ENCODE measurements around the gene CXADR.

DNA sequence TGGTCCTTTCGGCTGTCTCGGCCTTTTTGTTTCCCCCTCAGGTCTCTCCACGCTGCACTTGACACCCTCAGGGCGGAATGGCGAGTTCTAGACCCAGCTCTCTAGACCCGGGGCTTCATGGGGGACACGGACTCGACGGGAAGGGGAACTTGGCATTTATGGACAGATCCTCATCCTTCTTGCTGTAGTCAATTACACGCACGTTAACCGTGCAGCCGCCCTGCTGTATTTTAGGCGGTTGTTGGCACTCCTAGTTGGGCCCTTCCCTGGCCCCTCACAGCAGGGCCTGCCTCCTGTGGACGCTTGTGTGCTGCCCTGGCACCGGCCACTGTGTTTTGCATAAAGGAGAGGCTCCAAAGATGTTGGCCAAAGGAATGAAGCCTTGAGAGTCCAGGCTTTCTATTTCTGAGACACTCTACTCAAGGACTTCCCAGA lies 100.4 kb downstream of the CXADR start:
- peak in 2 of 4 donors; percentile 37 to 77 for TF ChIP-seq EP300 (IDR thresholded peaks at IDR 0.05)
- TF ChIP-seq POLR2A (IDR thresholded peaks at IDR 0.05) = no peak
- TF ChIP-seq, protein P1, sequence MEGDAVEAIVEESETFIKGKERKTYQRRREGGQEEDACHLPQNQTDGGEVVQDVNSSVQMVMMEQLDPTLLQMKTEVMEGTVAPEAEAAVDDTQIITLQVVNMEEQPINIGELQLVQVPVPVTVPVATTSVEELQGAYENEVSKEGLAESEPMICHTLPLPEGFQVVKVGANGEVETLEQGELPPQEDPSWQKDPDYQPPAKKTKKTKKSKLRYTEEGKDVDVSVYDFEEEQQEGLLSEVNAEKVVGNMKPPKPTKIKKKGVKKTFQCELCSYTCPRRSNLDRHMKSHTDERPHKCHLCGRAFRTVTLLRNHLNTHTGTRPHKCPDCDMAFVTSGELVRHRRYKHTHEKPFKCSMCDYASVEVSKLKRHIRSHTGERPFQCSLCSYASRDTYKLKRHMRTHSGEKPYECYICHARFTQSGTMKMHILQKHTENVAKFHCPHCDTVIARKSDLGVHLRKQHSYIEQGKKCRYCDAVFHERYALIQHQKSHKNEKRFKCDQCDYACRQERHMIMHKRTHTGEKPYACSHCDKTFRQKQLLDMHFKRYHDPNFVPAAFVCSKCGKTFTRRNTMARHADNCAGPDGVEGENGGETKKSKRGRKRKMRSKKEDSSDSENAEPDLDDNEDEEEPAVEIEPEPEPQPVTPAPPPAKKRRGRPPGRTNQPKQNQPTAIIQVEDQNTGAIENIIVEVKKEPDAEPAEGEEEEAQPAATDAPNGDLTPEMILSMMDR (IDR thresholded peaks at IDR 0.05) = peak in 2 of 6 experiments; percentile 9 to 28
- TF ChIP-seq POLR2AphosphoS5 (IDR thresholded peaks at IDR 0.05) = peak in 1 of 2 donors; percentile 47
